GM23248 (cell line): ENCODE data around the gene NAGS. TPM values are rescaled to one million over a fixed set of nuclear protein-coding genes. Genes with fewer than 3 reads are reported as not detected.

Source experiments
- DNase-seq: peaks from one replicate; pipeline ENCODE4 v3.0.0-alpha.2; 2015
- H2AFZ ChIP-seq: fragments of 200-600 bp; sonication (generic); 2 replicates; pipeline ENCODE4 v1.6.1; 2016; ENCODE audit warnings: antibody characterized with exemption
- H3F3A ChIP-seq: fragments of 200-600 bp; sonication (generic); 2 replicates; pipeline ENCODE4 v1.6.1; 2016; ENCODE audit warnings: mild to moderate bottlenecking, antibody characterized with exemption, mixed run types; ENCODE audit not compliant: insufficient read depth
- H3K27ac ChIP-seq: fragments of 200-600 bp; sonication (generic); 2 replicates; pipeline ENCODE4 v1.5.1; 2016; ENCODE audit warnings: mild to moderate bottlenecking
- H3K27me3 ChIP-seq: fragments of 200-600 bp; sonication (generic); replicated peaks from 2 replicates; pipeline ENCODE4 v1.6.1; 2016; ENCODE audit warnings: mild to moderate bottlenecking; ENCODE audit not compliant: insufficient read depth
- H3K36me3 ChIP-seq: fragments of 200-600 bp; sonication (generic); 2 replicates; pipeline ENCODE4 v1.6.1; 2016; ENCODE audit warnings: low read depth, mild to moderate bottlenecking
- H3K4me1 ChIP-seq: fragments of 200-600 bp; sonication (generic); 2 replicates; pipeline ENCODE4 v1.6.1; 2016; ENCODE audit warnings: mild to moderate bottlenecking; ENCODE audit not compliant: insufficient read depth
- H3K4me2 ChIP-seq: fragments of 200-600 bp; sonication (generic); one replicate; pipeline ENCODE4 v1.6.1; 2016; ENCODE audit warnings: mild to moderate bottlenecking; ENCODE audit not compliant: unreplicated experiment
- H3K4me3 ChIP-seq: fragments of 200-600 bp; sonication (generic); 2 replicates; pipeline ENCODE4 v1.5.1; 2016; ENCODE audit warnings: mild to moderate bottlenecking
- H3K79me2 ChIP-seq: fragments of 200-600 bp; sonication (generic); 2 replicates; pipeline ENCODE4 v1.6.1; 2016; ENCODE audit warnings: mild to moderate bottlenecking; ENCODE audit not compliant: insufficient read depth
- H3K9ac ChIP-seq: fragments of 200-600 bp; sonication (generic); 2 replicates; pipeline ENCODE4 v1.6.1; 2016; ENCODE audit warnings: mild to moderate bottlenecking
- H3K9me2 ChIP-seq: fragments of 200-600 bp; sonication (generic); 2 replicates; pipeline ENCODE4 v1.6.1; 2016; ENCODE audit warnings: mixed run types, mild to moderate bottlenecking, moderate library complexity; ENCODE audit not compliant: insufficient read depth
- H3K9me3 ChIP-seq: fragments of 200-600 bp; sonication (generic); one replicate; pipeline ENCODE4 v1.6.1; 2017; ENCODE audit warnings: low read depth
- H4K20me1 ChIP-seq: fragments of 200-600 bp; sonication (generic); 2 replicates; pipeline ENCODE4 v1.6.0; 2016; ENCODE audit not compliant: insufficient read depth
- EZH2 ChIP-seq: fragments of 200-600 bp; sonication (generic); IDR thresholded peaks from 2 replicates; pipeline ENCODE4 v1.6.1; 2018; ENCODE audit warnings: antibody characterized with exemption, mild to moderate bottlenecking; ENCODE audit not compliant: insufficient read depth, poor library complexity, severe bottlenecking
- EZH2phosphoT487 ChIP-seq: fragments of 200-600 bp; sonication (generic); IDR thresholded peaks from 2 replicates; pipeline ENCODE4 v1.6.1; 2018; ENCODE audit warnings: antibody characterized with exemption, moderate library complexity, mild to moderate bottlenecking, low read depth; ENCODE audit not compliant: insufficient read depth
- WGBS, 2 experiments: methylation state at CpG; one replicate each; pipeline ENCODE4 v1.1.6; 2015 to 2017; ENCODE audit warnings: low lambda C conversion rate in 2 of 2, low coverage in 1 of 2; ENCODE audit errors: missing lambda C conversion rate in 2 of 2; 5-methylcytosine and 5-hydroxymethylcytosine counted together
- in situ Hi-C: fragments of 300-500 bp; cut with MboI; formaldehyde crosslinking; loops from 2 replicates; pipeline ENCODE4 v1.15.0; 2020
- polyA plus RNA-seq: library from polyadenylated mRNA; unstranded; fragments of >200 nt; fragmentation: Nextera tagmentation; extraction: Ambion mirVana; gene quantifications from 2 replicates; pipeline ENCODE4 v1.2.1, GENCODE V29; 2016
- total RNA-seq: library from RNA; depleted of rRNA; stranded (reverse); fragments of >200 nt; shearing (Covaris generic); gene quantifications from 2 replicates; pipeline ENCODE4 v1.2.3, GENCODE V29; 2014

The NAGS gene
- total and polyA plus RNA-seq, 2 experiments from 2014 or later = 1.6 to 1.8 TPM

GRCh38 chr17:44010966-44011647 is 6.7 kb downstream of the NAGS start:
- in situ Hi-C loops = no loop called here
- H3K4me1 ChIP-seq = peaks cover 12% of the 10 kb centered on the region; the same call in 1 of the 2 replicates
- TF ChIP-seq EZH2phosphoT487 = no peak
- TF ChIP-seq EZH2 = no peak
- no peaks in the 10 kb centered on the region for H3K9me2 ChIP-seq
- H3K79me2 ChIP-seq = peaks cover 15% of the 10 kb centered on the region
- H3K9ac ChIP-seq = no peak overlapping the region
- DNase-seq = no peak
- H3F3A ChIP-seq = no peaks in the 10 kb centered on the region; the same call in 1 of the 2 replicates
- no peak overlapping the region for H3K4me2 ChIP-seq
- no peaks in the 10 kb centered on the region for H3K9me3 ChIP-seq
- H3K27ac ChIP-seq = no peak overlapping the region
- H3K27me3 ChIP-seq = no peaks in the 10 kb centered on the region
- 55 to 57% methylated on average over 4 of the region's 4 CpGs for WGBS, 2 experiments
- H3K36me3 ChIP-seq = no peaks in the 10 kb centered on the region
- no peaks in the 10 kb centered on the region for H4K20me1 ChIP-seq
- no peak overlapping the region for H3K4me3 ChIP-seq
- no peak overlapping the region for H2AFZ ChIP-seq

GRCh38 chr17:44011876-44012275 is 7.5 kb downstream of the NAGS start:
- Histone ChIP-seq H3F3A (no peaks in the 10 kb centered on the region; the same call in 1 of the 2 replicates), H3K79me2 (peaks cover 15% of the 10 kb centered on the region), H3K9me2 (no peaks in the 10 kb centered on the region), H3K4me1 (peaks cover 12% of the 10 kb centered on the region; the same call in 1 of the 2 replicates), H3K4me3 (no peak overlapping the region), H3K27ac (no peak overlapping the region), H3K36me3 (no peaks in the 10 kb centered on the region), H3K9ac (no peak overlapping the region), H3K27me3 (no peaks in the 10 kb centered on the region), H3K4me2 (no peak overlapping the region), H2AFZ (no peak overlapping the region), H3K9me3 (no peaks in the 10 kb centered on the region), H4K20me1 (no peaks in the 10 kb centered on the region)
- in situ Hi-C loops = no loop called here
- TF ChIP-seq EZH2 (no peak), EZH2phosphoT487 (no peak)
- WGBS, 2 experiments = 86 to 87% methylated on average over 9 of the region's 9 CpGs
- no peak for DNase-seq

- WGBS, 2 experiments = 97 to 100% methylated on average over 3 of the region's 3 CpGs
- in situ Hi-C loops = no loop called here
- H3K36me3 ChIP-seq = no peaks in the 10 kb centered on the region
These were observed 8.0 kb downstream of the NAGS start for GRCh38 chr17:44012391-44012790.

DNA sequence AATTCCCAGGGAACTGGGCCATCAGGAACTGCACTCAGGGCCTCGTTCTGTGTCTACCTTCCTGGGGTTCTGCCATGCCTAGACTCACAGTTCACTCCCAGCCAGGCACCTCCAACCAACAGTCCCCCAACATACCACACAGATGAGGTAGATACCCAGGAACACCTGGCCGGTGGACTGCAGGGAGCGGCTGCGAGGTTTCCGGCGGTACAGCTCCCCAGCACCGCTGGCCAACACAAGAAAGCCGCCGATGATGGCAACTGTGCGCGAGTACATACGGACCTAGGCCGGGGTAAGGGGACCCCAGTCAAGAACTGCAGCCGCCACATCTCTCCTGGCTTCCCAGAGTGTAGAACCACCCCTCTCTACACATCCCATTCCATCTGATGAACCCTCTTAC is 8.5 kb downstream of the NAGS start:
- H3F3A ChIP-seq = no peaks in the 10 kb centered on the region; the same call in 1 of the 2 replicates
- H3K27me3 ChIP-seq = no peaks in the 10 kb centered on the region
- in situ Hi-C loops = no loop called here
- no peak overlapping the region for H2AFZ ChIP-seq
- no peak for DNase-seq
- peaks cover 15% of the 10 kb centered on the region for H3K79me2 ChIP-seq
- H3K9me3 ChIP-seq = no peaks in the 10 kb centered on the region
- no peak overlapping the region for H3K9ac ChIP-seq
- TF ChIP-seq EZH2 = no peak
- TF ChIP-seq EZH2phosphoT487 = no peak
- WGBS, 2 experiments = 93 to 96% methylated on average over 13 to 14 of the region's 14 CpGs
- H4K20me1 ChIP-seq = no peaks in the 10 kb centered on the region
- H3K4me1 ChIP-seq = peaks cover 9% of the 10 kb centered on the region; the same call in 1 of the 2 replicates
- no peak overlapping the region for H3K4me3 ChIP-seq
- no peaks in the 10 kb centered on the region for H3K36me3 ChIP-seq
- H3K9me2 ChIP-seq = no peaks in the 10 kb centered on the region
- H3K27ac ChIP-seq = no peak overlapping the region
- no peak overlapping the region for H3K4me2 ChIP-seq

More at GRCh38 chr17:44012391-44012790, 8.0 kb downstream of the NAGS start:
- Histone ChIP-seq H4K20me1 (no peaks in the 10 kb centered on the region), H3K27me3 (no peaks in the 10 kb centered on the region), H3K79me2 (peaks cover 15% of the 10 kb centered on the region), H3K9ac (no peak overlapping the region), H3K9me2 (no peaks in the 10 kb centered on the region), H3K4me2 (no peak overlapping the region), H3F3A (no peaks in the 10 kb centered on the region; the same call in 1 of the 2 replicates), H3K27ac (no peak overlapping the region), H3K4me1 (peaks cover 12% of the 10 kb centered on the region; the same call in 1 of the 2 replicates), H3K4me3 (no peak overlapping the region), H3K9me3 (no peaks in the 10 kb centered on the region), H2AFZ (no peak overlapping the region)
- no peak for TF ChIP-seq EZH2phosphoT487
- no peak for TF ChIP-seq EZH2
- DNase-seq = no peak
